GM21367 (cell line): Measurements from ENCODE around the gene ZC3H4.
"Not testable (repeated sequence)": the region's sequence is repeated elsewhere in the genome, so short reads cannot be mapped to it uniquely, and the experiment has no call there.

Source experiments
- ATAC-seq: cut with Tn5 transposase; IDR thresholded peaks from one replicate; pipeline ENCODE4 v1.9.1; 2021; ENCODE audit not compliant: unreplicated experiment

Gene ZC3H4

DNA sequence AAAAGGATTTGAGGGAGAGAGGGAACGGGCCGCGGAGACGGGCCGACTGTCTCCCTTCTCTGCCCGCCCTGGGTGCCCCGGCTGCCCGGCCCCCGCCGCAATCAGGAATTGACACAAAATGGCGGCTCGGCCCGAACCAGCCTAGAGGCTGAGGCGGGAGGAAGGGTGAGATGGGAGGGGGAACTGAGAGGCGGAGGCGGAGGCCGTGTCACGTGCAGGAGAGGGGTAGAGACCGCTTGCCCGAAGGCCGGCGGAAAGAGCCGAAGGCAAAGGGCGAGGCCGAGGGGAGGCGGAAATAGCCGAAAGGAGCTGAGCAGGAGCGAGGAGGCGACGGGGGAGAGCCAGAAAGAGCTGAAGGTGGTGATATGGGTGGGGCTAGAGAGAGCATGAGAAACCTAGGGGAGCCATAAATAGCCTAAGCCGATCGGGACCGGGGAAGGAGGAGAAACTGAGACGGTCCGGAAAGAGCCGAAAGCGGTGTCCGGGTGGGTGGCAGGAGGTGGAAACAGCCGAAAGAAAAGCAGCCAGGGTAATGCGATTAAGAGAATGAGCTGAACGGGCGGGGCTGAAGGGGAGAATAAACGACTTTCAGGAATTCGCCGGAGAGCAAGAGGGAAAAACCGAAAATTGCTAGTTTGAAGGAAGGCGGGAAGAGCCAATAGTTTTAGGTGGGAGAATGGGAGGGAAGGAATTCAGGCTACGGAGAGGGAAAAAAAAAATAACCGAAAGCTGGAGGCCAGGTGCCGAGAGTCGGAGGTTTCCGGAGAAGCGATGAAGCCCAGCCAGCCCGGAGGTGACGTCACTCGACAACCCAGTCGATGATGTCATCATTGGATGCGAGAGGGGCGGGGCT, at the start of gene ZC3H4:
TSS of gene ZC3H4 (minus strand) at position 780 of the 853 bp plus-strand sequence. CDS start 1,192 bp downstream, outside the sequence.
- peak; percentile 67 for ATAC-seq

DNA sequence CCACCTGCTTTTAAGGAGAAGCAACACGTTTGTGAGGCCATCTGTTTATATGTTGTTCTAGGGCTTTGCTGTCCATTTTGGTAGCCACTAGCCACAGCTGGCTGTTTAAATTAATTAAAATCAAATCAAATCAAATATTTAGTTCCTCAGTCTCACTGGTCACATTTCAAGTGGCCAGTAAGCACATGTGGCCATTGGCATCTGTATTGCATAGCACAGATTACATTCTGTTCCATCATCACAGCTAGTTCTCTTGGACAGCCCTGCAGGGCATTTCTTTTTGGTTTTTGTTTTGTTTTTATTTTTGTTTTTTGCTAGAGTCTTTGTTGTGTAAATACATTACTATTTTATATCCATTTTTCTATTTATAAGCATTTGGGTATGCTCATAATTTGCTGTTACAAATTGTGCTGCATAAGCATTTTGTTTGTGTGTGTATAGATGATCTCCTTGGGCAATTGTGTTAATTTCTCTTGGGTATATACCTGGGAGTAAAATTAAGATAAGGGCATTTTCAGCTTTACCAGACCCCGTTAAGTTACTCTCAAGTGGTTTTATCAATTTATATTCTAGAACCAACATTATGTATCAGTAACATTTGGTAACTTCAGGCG, 48.4 kb upstream of the ZC3H4 start:
- no peak for ATAC-seq

DNA sequence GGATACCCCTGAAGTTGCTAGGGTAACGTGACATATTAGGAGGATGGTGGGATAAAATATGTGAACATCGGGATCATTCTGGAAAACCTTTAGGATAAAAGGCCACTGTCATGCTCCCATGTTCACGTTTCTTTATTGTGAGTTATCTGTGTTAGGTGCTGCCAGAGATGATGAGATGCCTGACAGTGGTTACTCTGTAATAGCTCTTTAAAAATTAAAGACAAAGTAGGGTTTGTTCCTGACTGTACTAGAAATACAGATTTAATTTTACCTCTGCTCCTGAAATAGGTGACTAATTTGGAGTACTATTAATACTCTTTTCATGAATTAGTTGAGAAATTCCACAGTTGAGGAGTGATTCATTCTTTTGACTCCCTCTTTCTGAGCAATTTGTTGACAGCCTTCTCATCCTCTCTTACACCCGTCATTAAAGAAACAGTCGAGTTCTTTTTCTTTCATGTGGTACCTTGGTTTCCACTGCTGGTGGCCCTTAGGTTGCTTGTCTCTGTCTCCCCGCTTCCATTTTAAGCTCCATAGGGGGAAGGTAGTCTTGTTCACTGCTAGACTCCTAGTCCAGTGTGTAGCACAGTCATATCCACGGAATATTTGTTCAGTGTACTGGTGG, 45.4 kb upstream of the ZC3H4 start:
- ATAC-seq, result no peak

DNA sequence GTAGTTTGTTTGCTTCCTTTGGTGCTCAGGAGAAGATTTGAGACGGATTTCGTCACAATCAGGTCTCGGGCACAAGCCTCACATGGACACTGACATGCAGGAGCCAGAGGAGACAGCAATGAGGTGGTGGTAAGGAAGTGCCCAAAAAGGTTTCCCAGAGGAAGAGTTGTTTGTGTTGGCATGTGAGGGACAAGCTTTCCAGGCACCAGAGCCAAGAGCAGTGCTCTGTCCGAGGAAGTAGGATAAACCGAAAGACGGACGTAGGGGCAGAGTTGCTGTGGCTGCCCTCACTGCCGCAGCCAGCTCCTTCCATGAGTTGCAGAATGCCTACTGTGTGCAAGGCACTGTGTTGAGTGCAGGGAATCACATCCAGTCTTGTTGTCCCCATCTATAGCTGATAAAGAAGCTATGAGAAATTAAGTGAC, 44.8 kb upstream of the ZC3H4 start:
- ATAC-seq, result no peak

DNA sequence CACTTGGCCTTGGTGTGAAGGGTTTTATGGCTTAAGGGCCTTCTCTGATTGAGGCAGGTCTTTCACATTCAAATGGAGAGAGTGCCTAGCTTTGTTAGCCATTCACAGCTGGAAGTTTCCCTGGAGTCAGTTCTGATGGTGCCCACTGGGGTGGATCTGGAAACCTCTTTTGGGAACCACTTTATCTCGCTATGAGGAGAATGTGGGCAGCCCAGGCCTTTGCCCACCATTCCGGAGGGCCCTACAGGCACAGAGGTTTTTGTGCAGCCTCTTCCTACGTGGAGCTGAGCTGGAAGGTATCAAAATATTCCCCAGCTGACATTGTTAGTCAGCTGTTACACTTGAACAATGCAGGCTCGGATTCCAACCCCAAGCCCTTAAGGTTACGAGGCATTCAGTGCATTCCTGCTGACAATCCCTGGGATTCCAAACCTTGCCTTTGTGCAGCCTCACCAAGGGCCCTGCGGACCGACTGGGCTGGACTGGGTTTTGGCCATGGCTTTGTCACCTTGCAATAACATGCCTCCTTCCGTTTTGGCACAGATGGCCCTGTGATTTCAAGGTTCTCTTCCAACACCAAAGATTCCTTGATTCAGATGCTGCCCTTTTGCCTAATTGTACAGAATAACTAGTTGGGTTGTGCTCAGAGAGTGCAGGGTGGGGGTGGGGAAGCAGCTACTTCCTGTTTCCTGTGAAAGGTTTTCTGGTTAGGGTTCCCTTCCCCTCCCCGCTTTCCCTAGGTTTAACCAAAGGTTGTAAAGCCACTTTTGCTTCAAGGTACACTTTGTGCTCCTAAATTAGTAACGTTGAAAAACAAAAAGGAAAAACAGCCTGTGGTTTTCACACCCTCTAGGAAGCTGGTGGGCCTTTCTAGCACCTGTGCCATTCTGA, 44.1 kb upstream of the ZC3H4 start:
- no peak for ATAC-seq

DNA sequence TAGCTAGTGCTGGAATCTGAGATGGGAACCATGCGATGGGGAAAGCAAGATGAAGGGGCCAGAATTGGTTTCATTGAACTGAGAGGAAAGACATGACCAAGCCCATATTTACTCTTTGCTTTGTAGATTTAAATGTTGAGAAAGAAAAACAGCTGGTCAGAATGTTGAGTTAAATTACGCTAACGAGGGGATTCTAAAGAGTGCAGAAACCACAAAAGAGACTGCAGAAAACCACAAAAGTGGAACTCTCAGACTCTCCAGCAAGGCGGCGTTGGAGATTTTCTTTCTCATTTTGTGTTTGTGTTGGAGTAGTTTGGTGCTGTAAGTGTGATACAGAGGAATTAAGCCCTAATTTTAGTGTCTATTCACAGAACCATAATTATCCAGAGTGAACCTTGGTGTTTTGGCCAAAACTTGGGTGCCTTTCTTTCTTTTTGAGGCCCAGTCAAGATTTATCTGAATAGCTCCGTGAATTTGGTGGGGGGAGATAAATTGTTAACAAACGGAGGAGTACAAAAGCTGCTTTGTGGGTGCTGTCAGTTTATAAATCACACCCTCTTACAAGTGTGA, 43.4 kb upstream of the ZC3H4 start:
- ATAC-seq, result no peak

DNA sequence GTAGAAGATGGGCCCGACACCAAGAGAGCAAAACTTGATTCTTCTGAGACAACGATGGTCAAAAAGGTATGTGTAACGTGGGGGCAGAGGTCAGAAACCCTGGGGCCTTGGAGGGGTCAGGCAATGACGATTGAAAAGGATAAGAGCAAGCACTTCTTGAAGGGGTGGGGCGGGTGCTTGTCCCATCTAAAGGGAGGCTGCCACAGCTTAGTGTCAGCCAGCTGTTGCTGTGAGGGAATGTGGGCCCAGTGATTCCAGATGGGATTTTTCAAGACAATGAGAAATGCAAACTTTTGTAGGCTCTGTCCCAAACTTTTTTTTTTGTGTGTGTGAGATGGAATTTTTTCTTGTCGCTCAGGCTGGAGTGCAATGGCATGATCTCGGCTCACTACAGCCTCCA, 41.6 kb upstream of the ZC3H4 start:
- ATAC-seq, result no peak

DNA sequence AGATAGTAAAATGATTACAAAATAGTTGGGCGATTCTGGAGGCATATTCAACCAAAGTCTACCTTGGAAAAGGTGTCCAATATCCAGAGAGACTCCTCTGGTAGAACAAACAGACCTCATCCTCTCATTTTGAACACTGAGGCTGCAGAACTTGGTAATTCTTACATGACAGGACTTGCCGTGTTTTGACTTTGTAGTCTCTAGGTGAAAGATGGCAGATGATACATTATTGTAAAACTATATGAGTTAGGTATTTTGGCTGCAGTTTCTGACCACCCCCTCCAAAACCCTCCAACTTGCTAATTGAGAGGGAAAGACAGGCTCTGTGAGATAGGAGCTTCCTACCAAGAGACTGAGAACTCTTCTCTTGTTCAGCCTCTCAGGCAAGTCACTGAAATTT, 39.7 kb upstream of the ZC3H4 start:
- no peak for ATAC-seq

DNA sequence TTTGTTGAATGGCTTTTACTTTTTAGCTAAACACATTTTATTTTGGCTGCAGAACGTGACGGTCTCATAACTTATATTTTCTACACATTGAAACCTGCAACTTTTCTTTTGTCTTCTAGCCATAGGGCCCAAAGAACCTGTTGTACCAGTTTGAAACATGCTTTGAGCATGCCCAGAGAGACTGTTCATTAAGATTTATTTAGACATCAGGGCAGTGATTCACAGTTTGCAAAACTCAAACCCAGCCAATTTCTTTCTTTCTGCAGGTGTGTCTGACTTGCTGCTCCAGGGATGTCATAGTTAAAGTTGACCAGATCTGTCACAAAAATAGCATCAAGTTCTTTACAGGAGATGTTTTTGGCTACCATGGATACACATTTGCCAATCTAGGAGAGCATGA, 39.1 kb upstream of the ZC3H4 start:
- ATAC-seq, result no peak

DNA sequence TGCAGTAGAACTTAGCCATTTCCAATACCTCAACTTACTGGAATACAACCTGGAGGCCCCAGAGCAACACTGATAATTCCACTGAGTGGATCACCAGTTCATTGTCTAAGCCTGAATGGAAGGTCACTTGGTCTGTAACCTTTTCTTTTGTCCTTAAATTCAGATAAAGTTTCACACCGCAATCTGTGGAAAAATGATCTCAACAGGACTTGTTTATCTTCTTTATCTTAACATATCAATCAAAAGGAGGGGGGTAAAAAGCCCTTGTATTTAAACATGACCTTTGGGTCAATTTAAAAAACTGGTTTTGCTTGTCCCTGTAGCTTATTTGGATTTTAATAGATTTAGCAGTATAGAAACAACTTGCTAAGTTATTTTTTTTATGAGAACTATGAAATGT, 38.6 kb upstream of the ZC3H4 start:
- no peak for ATAC-seq

DNA sequence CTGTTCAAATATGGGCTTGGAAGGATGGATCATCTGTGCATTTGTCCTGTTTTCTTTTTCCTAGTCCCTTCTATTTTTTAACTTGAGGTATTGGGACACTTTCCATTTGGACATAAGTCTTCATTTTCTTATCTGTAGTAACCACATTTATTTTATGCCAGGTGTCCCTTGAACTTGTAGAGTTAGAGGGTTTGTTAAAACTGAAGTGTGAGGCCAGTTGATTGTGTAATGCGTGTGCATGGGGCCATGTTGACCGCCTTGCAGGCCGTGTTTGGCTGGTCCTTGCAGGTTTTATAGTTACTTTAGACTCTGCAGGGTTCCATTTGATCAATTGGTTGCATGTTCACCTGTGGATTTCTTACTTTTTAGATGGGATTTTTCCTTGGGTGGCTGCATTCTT, 38.1 kb upstream of the ZC3H4 start:
- no peak for ATAC-seq

DNA sequence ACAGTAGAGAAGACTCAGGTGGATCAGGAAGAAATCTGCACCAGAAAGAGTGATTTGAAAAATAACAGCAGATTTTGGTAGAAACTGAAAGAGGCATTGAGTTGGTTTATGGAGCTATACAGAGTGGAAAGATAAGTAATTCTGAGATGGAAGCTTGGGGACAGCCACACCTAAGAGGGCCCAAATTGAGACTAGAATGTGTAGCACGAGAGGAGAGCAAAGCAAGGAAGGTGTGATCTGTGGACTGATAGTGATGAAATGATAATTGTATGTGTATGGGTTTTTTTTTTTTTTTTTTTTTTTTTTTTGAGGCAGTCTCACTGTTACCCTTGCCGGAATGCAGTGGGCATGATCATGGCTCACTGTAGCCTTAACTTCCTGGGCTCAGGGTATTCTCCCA, 33.3 kb upstream of the ZC3H4 start:
- no peak for ATAC-seq

DNA sequence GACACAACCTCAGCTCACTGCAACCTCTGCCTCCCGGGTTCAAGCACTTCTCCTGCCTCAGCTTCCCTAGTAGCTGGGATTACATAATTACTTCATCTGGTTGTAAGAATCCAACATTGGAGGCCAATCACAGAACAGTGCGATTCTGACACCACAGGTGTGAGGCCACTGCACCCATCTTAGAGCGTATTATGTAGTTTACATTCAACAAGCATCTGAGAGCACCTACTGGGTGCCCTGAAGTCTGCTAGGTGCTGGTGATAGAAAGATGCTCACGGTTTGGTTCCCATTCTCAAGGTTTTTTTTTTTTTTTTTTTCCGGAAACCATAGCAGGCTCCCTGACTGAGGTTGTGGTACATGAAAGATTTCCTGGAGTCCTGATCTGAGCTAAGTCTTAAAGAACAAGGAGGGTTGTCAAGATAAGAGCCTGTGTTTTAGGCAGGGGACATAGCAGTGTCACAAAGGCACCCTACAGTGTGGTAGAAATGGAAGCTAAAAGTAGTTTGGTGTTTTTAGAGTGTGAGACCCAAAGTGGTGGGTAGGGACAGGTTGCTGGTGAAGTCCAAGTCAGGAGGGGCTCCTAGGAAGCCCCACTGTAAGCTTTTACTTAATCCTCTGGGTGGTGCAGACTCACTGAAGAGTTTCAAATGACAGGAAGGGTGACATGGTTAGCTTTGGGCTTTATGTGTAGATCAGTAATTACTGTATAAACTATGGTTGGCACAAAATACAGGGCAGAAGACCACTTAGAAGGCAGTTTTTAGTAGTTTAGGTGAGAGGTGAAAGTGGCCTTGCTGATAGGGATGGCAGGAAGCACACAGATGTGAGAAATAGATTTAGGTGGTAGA, 32.3 kb upstream of the ZC3H4 start:
- no peak for ATAC-seq

DNA sequence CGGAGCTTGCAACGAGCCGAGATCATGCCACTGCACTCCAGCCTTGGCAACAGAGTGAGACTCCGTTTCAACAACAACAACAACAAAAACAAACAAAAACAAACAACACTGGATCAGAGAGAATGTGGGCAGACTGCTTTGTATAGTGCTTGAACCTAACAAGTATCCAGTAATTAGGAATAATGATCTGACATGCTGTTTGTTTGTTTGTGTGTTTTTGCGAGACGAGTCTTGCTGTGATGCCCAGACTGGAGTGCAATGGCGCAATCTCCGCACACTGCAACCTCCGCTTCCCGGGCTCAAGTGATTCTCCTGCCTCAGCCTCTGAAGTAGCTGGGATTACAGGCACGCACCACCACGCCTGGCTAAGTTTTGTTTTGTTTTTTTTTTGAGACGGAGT, 31.1 kb upstream of the ZC3H4 start:
- ATAC-seq, result no peak

DNA sequence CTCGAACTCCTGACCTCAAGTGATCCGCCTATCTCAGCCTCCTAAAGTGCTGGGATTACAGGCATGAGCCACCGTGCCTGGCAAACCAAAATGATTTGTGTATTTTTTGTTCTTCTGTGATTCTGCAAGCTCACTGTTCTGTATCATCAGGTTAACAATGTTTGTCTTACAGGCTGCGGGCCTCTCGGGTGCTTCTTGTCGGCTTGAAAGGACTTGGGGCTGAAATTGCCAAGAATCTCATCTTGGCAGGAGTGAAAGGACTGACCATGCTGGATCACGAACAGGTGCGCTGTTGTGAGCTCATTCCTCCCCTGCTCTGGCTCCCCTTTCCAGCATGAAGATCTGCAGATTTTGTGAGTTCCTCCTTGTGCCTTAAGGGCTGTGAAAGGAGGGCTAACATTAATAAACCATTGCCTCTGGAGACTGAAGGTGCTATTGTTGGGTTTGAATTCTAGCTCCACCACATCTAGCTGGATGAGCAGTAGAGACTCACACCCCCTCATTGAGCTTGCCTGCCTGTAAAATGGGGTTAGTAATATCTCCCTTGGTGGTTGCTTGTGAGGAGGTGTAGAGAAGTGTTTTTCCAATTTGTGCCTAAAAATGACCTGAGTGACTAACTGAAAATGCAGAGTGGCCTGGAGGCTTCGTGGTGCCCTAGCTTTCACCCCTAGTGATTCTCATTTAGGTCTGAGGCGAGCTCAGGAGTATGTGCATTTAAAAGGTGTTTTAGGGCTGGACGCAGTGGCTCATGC, 29.9 kb upstream of the ZC3H4 start:
- no peak for ATAC-seq

DNA sequence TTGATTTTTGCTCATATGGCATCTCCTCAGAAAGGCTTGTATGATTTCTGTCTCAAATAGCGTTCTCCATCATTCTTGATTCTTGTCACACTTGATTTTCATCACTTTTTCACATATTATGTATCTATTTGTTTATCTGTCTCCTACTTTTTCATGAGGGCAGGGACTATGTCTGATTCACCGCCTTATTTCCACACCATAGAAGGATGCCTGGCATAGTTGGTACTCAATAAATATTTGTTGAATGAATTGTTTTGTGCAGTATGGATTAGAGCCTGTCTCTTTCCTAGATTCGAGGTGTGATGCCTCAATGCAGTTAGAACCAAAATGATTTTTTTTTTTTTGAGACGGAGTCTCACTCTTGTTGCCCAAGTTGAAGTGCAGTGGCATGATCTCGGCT, 29.2 kb upstream of the ZC3H4 start:
- ATAC-seq, result no peak

DNA sequence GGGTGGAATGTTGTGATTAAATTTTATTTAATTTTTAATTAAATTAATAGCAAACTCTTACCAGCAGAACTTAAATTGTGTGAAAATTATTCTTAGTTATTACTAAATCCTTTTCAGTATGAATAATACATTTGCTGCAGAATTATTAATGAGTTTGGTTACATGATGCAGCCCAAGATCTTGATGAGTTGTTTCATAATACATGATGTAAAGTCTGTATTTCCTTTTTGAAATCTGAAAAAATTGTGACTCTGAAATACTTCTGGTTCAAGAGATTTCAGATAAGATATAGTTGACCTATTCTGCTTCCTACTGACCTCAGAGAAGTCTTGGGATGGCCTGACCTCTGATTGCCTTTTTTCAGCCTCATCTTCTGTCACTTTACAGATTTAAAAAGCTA, 28.1 kb upstream of the ZC3H4 start:
- ATAC-seq, result no peak

DNA sequence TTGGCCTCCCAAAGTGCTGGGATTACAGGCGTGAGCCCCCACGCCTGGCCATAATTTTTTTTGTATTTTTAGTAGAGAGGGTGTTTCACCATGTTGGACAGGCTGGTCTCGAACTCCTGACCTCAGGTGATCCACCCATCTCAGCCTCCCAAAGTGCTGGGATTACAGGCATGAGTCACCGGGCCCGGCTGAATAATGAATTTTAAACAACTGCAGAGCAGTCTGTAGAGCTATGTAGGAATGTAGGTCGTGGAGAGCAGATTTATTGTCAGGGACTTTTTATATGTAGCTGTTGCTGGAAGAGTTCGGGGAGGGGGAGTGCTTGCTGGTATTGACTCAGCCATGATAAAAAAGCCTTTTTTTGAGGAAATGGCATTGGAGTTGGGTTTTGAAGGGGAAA, 27.7 kb upstream of the ZC3H4 start:
- not testable (repeated sequence) for ATAC-seq

DNA sequence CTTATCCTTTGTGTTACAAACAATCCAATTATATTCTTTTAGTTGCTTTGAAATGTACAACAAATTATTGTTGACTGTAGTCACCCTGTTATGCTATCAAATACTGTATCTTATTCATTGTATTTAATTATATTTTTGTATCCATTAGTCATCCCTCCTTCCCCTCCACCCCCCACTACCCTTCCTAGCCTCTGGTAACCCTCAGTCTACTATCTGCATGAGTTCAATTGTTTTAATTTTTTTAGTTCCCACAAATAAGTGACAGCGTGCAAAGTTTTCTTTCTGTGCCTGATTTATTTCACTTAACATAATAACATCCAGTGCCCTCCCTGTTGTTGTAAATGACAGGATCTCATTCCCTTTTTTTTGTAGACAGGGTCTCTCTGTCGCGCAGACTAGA, 21.6 kb upstream of the ZC3H4 start:
- no peak for ATAC-seq
